Measurements from ENCODE around the gene TEX19. TPM values are rescaled to one million over a fixed set of nuclear protein-coding genes. Genes with fewer than 3 reads are reported as not detected.
"Not testable (repeated sequence)": the region's sequence is repeated elsewhere in the genome, so short reads cannot be mapped to it uniquely, and the experiment has no call there.

The TEX19 gene
- total RNA-seq, 1 experiment from 2014 or later = 0.06 TPM

DNA sequence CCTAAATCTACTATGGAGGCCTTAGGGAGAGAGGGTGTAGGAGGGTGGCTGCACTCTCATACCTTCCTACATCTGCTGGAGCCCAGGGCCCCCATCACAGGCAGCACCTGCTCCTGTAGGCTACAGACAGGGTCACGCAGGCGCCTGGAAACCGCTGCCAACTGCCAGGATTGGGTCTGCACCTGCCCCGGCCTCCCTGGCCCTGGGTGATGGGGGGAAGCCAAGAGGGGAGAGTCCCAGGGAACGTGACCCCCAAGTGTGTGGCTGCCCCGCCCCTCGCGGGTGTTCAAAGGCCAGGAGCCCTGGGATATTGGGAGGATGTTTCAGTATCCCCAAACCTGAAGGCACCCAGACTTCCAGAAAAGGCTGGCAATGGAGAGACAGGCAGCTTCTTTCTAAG lies 5.6 kb upstream of the TEX19 start:
- DNase-seq (ENCODE audit: low read depth) = no peak

DNA sequence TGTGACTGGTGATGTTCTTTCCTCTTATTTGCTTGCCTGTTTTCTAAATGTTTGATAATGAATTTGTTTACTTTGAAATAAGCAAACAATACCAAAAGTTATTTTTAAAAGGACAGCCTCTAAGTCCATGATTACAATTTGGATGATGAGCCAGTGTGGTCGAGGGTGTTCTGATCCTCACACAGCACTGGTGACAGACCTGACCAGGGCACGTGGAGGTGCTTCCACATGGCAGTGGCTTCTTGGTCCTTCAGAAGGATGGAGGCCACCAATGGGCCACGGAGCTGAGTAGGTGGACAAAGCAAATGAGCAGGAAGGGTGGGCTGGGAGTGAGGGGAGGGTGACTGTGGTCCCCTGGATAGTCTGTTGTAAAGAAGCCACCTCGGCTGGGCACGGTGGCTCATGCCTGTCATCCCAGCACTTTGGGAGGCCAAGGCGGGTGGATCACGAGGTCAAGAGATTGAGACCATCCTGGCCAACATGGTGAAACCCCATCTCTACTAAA lies 4.2 kb upstream of the TEX19 start:
- no peak for DNase-seq (ENCODE audit: low read depth)

DNA sequence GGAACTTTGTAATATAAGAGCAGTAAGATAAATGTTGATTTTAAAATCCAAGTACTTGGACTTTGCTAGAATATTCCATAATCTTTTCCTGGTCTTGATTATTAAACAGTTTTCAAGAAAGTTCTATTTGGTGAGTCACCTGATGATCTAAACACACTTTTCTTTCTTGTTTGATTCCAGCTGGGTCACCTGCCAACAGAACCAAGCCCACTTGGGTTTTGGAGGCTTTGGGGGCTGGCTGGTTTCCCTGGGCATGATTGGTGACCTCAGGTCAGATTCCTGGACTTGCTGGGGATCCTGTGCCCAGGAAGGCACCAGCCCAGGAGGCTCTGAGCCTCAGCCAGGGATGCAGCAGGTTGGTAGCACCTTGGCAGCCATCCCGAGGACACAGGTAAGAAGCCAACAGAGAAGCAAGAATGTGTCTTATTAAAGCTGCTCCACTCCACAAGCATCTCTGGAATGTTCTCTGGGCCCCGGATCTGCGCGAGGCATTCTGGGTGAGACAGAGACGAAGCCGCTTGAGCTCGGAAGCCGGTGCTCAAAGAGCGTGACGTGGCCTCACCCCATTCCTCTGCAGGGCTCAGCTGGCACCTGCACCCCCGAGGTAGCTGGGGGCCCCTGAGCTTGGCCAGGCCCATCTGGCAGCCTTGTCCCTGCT lies 3.1 kb upstream of the TEX19 start:
- DNase-seq (ENCODE audit: low read depth) = no peak

DNA sequence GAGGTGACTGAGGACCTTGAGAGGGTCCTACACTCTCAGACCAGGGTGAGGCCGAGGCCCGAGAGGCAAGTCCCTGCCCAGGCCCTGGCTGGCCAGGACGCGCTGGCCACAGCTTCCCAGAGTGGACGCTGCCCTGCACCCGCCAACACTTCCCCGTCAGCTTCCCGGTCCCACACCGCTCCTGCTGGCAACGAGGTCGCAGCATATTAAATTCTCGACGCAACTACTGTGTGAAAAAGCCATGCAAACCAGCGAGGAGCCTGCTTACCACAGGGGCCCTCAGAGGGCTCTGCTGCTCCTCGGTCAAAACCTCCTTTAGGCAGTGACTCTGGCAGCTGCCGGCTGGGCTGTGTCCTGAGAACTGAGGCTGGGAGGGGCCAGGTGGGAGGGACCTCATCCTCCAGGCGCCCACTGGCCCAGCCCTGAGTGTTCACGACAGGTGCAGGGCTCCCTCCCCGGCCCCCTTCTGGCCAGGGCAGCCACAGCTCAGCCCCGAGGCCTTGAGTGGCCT lies 2.1 kb upstream of the TEX19 start:
- peak; percentile 39 for DNase-seq (ENCODE audit: low read depth)

DNA sequence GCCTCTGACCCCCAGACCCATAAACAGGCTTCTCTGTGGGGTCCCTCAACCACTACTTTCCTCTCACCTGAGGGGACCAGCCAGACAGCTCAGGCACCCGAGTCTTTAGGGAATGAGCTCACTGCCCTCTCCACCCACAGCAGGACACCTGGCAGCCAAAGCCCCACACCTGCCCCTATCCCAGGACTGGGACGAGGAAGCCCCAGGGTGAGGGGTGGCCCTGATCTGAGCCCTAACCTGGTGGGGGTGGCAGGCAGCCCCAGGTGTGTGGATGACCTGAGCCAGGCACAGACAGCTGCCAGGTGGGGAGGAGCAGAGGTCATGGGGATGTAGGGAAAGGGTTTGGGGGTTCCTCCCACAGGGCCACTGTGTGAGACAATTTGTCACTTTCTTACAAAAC lies 1.7 kb upstream of the TEX19 start:
- no peak for DNase-seq (ENCODE audit: low read depth)

DNA sequence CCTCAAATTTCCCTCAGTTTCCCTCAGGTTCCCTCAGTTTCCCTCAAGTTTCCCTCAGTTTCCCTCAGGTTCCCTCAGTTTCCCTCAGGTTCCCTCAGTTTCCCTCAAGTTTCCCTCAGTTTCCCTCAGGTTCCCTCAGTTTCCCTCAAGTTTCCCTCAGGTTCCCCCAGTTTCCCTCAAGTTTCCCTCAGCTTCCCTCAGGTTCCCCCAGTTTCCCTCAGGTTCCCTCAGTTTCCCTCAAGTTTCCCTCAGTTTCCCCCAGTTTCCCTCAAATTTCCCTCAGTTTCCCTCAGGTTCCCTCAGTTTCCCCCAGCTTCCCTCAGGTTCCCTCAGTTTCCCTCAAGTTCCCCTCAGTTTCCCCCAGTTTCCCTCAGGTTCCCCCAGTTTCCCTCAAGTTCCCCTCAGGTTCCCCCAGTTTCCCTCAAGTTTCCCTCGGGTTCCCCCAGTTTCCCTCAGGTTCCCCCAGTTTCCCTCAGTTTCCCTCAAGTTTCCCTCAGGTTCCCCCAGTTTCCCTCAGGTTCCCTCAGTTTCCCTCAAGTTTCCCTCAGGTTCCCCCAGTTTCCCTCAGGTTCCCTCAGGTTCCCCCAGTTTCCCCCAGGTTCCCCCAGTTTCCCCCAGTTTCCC lies 516 bp downstream of the TEX19 start:
- not testable (repeated sequence) for DNase-seq (ENCODE audit: low read depth)

DNA sequence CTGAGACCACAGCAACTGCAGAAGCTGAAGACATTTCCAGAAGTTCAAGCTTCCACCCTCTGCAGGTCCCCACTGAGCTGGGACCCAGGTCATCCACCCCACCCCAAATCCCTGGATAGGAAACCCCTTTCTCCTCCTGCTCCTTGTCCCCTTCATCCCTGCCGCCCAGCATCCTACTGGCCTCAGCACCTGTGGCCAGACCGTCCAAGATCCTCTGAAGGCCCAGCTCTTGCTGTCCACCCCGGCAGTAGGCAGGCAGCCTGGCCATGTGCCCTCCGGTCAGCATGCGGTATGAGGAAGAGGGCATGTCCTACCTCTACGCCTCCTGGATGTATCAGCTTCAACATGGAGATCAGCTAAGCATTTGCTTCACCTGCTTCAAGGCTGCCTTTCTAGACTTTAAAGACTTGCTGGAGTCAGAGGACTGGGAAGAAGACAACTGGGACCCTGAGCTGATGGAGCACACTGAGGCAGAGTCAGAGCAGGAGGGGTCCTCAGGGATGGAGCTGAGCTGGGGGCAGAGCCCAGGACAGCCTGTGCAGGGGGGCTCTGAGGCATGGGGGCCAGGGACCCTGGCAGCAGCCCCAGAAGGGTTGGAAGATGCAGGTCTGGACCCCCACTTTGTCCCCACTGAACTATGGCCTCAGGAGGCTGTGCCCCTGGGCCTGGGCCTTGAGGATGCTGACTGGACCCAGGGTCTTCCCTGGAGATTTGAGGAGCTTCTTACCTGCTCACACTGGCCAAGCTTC lies 3.0 kb downstream of the TEX19 start:
- no peak for DNase-seq (ENCODE audit: low read depth)

DNA sequence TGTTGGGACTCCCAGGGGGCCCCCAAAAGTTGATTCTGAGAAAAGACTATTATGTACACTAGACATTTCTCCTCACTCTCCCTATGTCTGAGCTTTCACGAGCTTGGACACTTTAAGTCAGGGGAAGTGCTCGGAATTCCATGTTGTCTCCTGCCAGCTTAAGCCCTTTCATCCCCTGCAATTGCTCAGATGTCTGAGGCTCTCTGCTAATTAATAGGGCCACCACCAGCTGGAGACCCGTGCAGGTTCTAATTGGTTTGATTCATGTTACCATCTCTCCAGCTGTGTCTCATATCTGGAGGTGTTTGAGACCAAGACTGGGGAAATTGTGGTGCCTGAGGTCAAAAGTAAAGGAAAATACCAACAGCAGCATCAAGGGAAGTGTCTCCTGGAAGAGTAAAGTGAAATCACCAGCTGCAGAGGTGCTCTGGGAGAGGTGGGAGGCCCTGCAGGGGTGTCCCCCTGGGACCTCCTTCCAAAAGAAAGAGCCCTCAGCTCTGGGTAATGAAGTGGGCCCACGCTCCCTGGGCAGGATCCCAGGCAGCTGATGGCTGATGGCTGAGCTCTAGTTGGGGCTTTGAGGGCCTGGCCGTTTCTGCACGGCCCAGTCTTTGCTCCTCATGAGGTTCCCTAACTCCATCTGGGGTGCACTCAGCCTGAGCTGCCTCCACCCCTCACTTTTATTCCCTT lies 6.7 kb downstream of the TEX19 start:
- no peak for DNase-seq (ENCODE audit: low read depth)

DNA sequence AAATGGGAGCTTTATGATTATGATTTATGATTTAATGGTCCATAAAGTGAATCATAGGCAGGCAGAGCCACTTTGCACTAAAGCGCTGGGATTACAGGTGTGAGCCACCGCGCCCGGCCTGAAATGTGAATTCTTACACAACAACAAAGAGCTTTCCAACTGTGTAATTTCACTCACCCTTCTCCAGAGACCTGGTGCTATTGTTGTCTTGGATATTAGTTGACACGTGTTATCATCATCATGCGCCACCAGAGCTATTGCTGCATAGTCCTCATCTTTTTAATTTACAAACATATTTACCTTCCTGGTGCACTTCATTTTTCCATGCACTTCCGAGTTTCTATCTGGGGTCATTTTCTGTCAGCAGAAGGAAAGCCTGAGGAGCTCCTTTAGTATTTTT lies 7.7 kb downstream of the TEX19 start:
- DNase-seq (ENCODE audit: low read depth) = no peak

DNA sequence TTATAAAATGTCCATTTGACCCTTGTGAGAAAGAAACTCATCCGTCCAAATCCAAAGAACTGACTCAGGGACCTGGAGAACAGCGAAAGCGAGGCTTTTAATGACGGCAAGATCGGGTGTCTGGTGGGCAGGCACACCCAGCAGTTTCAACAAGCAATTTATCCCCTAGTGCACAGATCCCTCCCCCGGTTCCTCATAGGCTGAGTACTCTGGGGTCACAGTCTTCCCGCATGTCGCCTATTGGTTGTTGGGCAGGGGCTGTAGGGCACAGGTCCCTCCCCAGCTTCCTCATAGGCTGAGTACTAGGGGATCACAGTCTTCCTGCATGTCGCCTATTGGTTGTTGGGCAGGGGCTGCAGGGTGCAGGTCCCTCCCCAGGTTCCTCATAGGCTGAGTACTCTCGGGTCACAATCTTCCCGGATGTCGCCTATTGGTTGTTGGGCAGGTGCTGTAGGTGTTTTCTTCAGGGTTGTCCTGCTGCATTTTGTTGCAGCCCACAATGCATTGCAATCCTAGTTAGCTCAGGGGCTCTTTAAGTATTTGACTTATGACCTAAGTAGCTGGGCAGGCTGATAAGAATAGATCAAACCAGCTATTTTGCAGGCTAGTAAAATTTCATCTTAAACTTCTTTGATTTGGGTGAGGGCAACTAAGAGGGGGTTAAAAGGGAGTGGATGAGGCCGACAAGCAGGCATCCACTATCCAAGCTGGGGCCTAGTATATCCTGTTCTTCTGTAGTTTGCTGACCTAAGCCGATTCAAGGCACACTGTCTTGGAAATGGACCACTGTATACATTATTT lies 8.9 kb downstream of the TEX19 start:
- no peak for DNase-seq (ENCODE audit: low read depth)

DNA sequence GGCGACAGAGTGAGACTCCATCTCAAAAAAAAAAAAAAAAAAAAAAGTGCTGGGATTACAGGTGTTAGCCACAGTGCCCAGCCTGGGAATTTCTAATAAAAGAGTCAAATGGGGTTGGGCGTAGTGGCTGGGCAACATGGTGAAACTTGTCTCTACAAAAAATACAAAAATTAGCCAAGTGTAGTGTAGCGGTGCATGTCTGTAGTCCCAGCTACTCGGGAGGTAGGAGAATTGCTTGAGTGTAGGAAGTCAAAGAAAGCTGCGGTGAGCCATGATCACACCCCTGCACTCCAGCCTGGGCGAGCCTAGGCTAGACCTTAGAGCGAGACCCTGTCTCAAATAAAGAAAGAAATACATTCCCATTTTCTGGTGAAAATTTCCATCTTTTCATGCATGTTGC lies 10.2 kb downstream of the TEX19 start:
- DNase-seq (ENCODE audit: low read depth) = no peak

DNA sequence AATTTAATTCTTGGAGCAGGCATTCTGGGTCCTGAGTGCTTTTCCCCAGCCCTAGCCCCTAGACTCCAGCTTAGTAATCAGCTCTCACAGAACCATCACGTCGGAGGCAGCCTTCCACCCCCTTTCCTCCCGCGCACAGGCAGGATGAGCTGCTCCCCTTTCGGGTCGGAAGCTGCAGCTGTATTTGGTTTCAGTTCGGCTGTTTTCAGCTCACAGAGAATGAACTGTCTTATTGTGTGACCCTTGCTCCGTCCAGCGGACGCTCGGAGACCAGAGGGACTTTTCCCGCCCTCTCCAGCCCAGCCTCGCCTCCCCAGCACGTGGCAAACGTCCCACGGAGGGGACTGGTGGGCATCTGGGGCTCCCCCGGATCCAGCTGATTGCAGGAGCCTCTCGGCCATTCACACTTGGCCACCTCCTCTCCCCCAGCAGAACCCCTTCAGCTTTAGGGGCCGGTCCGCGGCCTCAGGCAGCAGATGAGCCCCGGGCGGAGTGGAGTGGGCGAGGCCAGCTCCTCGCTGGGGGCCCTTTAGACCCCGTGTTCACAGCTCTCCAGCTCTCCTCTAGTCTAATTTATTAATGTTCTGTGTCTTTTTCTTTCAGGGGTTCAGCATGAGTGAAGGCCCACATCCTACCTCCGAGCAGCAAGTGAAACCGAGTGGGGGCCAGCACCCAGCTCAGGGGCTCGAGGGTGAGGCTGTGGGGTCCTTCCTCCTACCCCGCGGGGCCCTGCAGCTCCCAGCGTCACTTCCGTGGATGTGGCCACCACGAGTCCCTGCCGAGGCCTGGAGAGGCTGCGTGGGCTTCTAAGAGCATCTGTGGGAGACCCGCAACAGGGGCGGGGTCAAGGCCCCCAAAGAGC lies 11.7 kb downstream of the TEX19 start:
- DNase-seq (ENCODE audit: low read depth) = no peak

DNA sequence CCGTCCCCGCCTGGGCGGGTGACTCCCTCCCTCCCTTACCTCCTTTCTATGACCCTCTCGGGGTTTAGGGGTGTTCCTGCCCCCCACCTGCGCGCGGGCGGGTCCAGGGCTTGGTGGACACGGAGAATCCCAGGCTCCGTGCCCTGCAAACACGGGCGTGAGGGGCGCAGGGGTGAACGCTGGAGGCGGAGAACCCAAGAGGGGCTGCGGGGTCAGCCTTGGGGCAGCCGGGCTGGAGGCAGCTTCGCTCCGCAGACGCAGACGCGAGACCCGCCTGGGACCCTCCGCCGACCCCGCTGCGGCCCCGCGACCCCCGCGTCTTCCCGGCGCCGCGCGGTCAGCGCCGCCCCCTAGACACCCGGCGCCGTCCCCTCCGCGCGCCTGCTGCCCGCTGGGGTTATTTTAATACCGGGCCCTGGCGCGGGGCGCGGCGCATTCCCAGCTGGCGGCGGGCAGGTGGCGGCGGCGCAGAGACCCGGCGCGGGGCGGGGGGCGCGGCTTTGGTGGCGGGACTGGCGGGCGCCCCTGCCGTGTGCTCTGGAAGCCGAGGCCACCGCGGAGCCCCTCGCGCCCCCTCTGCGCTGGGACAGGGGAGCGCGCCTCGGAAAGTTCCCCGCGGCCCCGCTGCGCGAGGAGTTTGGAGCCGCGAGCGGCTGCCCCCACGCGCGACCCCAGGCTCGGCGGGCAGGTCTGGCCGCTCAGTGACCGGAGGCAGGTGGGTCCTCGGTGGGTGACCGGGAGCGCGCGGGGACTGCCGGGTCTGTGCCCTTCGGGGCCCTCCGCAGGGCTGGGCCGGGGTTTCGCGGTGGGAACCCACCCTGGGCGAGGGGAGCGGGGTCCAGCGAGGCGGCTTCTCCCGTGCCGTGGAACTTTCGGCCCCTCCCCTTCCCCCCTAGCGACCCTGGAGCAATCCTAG lies 12.5 kb downstream of the TEX19 start, which contains the start of gene UTS2R:
UTS2R (plus strand) TSS at position 433 of the 916 bp plus-strand sequence. CDS start 2,560 bp downstream, outside the sequence.
- DNase-seq (ENCODE audit: low read depth) = no peak

DNA sequence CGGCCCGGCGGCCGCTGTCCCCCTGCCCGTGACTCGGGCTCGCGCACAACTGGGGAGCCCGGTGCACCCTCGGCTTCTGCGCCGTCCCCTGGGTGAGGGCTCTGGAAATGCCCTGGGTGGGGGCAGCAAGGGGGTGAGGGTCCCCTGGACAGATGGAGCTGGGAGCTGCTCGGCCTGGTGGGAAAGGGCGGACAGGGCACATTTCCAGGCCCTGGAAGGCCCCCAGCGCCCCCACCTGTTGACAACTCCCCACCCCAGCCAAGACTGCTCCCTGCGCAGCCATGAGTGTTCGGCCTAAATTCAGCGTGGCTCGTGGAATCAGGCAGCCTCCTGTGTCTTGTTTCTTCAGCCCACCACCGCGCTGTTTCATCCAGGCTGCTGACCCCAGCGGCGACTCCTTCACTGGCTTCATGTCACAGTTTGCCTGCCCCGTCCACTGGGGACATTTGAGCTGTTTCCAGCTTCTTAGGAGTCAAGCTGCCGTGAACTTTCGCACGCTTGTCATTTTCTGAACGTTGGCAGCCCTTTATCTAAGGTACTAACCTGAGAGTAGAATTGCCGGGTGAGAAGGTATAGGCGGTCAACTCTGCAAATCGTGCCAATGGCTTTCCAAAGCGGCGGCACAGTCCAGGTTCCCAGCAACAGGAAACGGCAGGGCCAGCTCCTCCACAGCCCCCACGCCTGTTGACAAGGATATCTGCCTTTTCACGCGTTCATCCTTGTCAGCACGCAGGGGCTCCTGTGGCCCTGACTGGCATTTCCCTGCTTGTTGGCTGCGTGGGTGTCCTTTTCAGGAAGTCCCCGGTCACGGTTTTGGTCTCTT lies 13.4 kb downstream of the TEX19 start:
- no peak for DNase-seq (ENCODE audit: low read depth)

DNA sequence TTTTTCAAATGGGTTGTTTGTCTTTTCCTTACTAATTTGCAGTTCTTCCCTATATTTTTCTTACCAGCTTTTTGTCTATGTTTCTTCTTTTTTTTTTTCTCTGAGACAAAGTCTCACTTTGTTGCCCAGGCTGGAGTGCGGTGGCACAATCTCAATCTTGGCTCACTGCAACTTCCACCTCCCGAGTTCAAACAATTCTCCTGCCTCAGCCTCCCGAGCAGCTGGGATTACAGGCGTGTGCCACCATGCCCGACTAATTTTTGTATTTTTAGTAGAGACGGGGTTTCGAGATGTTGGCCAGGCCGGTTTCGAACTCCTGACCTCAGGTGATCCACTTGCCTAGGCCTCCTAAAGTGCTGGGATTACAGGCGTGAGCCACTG lies 14.0 kb downstream of the TEX19 start:
- DNase-seq (ENCODE audit: low read depth) = not testable (repeated sequence)

DNA sequence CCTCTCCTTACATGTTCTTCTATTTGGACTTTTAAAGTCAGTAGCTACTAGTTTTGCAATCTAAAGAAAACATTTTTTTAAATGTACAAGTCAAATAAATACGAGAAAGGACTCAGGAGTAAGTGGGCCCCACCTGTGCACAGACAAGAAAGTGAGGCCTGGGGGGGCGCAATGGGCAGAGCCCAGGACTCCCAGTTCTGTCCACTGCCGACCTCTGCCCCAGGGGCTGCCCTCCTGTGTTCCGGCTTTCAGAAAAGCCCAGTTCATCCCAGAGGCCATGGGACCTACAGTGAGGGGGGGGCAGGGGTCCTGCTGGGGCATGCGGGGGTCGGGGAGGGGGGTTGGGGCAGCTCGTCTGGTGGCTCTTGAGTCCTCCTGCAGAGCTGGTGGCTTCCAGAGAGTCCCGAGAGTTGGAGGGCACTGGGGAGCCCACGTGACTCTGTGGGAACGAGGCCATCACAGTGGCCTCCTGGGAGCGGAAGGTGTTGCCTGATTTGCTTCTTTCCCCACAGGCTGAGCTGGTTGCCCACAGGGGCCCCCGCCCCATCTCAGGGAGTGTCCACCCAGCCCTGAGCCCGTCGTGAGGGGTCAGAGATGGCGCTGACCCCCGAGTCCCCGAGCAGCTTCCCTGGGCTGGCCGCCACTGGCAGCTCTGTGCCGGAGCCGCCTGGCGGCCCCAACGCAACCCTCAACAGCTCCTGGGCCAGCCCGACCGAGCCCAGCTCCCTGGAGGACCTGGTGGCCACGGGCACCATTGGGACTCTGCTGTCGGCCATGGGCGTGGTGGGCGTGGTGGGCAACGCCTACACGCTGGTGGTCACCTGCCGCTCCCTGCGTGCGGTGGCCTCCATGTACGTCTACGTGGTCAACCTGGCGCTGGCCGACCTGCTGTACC lies 14.9 kb downstream of the TEX19 start:
- DNase-seq (ENCODE audit: low read depth) = no peak

Measured in LHCN-M2 (cell line).